GM18517 (cell line): Measurements from ENCODE around the gene HLA-E.
"Not testable (repeated sequence)": the region's sequence is repeated elsewhere in the genome, so short reads cannot be mapped to it uniquely, and the experiment has no call there.

ENCODE experiments used
- ATAC-seq: cut with Tn5 transposase; IDR thresholded peaks from one replicate; pipeline ENCODE4 v1.9.1; 2021; ENCODE audit warnings: mild to moderate bottlenecking, moderate library complexity; ENCODE audit not compliant: unreplicated experiment

HLA-E gene

GRCh38 chr6:30500421-30501355, 11.4 kb downstream of the HLA-E start:
- no peak for ATAC-seq

GRCh38 chr6:30507849-30508827, 18.8 kb downstream of the HLA-E start:
- ATAC-seq = no peak

GRCh38 chr6:30508890-30509736, 19.8 kb downstream of the HLA-E start:
- ATAC-seq = peak; percentile 39

- ATAC-seq = no peak
Observed at GRCh38 chr6:30510419-30511168, 21.3 kb downstream of the HLA-E start.

- ATAC-seq = no peak
Observed at GRCh38 chr6:30511169-30511546, 21.8 kb downstream of the HLA-E start.

- no peak for ATAC-seq
Observed at GRCh38 chr6:30513451-30513850, 24.1 kb downstream of the HLA-E start.

GRCh38 chr6:30515106-30515505, 25.8 kb downstream of the HLA-E start:
- no peak for ATAC-seq

GRCh38 chr6:30515944-30516753, 26.8 kb downstream of the HLA-E start:
- peak; percentile 83 for ATAC-seq

GRCh38 chr6:30516754-30517076, 27.4 kb downstream of the HLA-E start:
- not testable (repeated sequence) for ATAC-seq

- ATAC-seq = not testable (repeated sequence)
Observed at GRCh38 chr6:30517767-30518504, 28.6 kb downstream of the HLA-E start.

- not testable (repeated sequence) for ATAC-seq
Observed at GRCh38 chr6:30518505-30519145, 29.3 kb downstream of the HLA-E start.

GRCh38 chr6:30520522-30520921, 31.2 kb downstream of the HLA-E start:
- ATAC-seq = no peak

- ATAC-seq = not testable (repeated sequence)
Observed at GRCh38 chr6:30521082-30521481, 31.8 kb downstream of the HLA-E start.

GRCh38 chr6:30521952-30522351, 32.6 kb downstream of the HLA-E start:
- not testable (repeated sequence) for ATAC-seq

- ATAC-seq = not testable (repeated sequence)
Observed at GRCh38 chr6:30526444-30526843, 37.1 kb downstream of the HLA-E start.

- not testable (repeated sequence) for ATAC-seq
Observed at GRCh38 chr6:30529349-30529875, 40.1 kb downstream of the HLA-E start.

- ATAC-seq = no peak
Observed at GRCh38 chr6:30530014-30530413, 40.7 kb downstream of the HLA-E start.
